Measurements from ENCODE around the gene IFIT3. TPM values are rescaled to one million over a fixed set of nuclear protein-coding genes. Genes with fewer than 3 reads are reported as not detected.

IFIT3 gene
- total RNA-seq, 1 experiment from 2014 or later: 0.55 TPM

DNA sequence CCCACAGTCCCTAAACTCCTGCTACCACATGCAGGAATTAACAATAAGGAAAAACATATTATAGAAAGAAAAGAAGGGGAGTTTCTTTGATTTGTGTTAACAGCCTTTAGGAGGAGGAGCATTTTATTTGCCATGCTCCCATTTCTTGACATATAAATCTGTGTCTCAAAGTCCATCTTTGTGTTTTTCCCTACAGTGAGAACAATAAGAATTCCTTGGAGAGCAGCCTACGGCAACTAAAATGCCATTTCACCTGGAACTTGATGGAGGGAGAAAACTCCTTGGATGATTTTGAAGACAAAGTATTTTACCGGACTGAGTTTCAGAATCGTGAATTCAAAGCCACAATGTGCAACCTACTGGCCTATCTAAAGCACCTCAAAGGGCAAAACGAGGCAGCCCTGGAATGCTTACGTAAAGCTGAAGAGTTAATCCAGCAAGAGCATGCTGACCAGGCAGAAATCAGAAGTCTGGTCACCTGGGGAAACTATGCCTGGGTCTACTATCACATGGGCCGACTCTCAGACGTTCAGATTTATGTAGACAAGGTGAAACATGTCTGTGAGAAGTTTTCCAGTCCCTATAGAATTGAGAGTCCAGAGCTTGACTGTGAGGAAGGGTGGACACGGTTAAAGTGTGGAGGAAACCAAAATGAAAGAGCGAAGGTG lies 21.9 kb upstream of the IFIT3 start:
- Histone ChIP-seq H4K8ac (replicated peaks; ENCODE audit: insufficient read length, low read depth, low read length) (no peak overlapping the region), H3K27ac (ENCODE audit: insufficient read length, low read depth, low read length) (no peak overlapping the region), H3K23ac (ENCODE audit: insufficient read length, low read depth, low read length) (no peak overlapping the region), H3K4ac (ENCODE audit: low read depth, low read length) (no peak overlapping the region), H2BK20ac (ENCODE audit: low read depth, low read length, poor library complexity, severe bottlenecking) (no peak overlapping the region), H3K79me2 (ENCODE audit: insufficient read depth, low read length) (no peaks in the 10 kb centered on the region), H2AK5ac (ENCODE audit: insufficient read length, low read length) (no peak overlapping the region), H2BK12ac (ENCODE audit: insufficient read length, low read depth, low read length) (no peak overlapping the region), H3K79me1 (ENCODE audit: insufficient read depth, low read depth, low read length, poor library complexity, severe bottlenecking) (no peaks in the 10 kb centered on the region), H2BK5ac (ENCODE audit: insufficient read length, low read length) (no peak overlapping the region), H3K9me3 (ENCODE audit: control insufficient read depth, low read depth, low read length) (no peaks in the 10 kb centered on the region), H2BK120ac (ENCODE audit: low read depth, low read length, poor library complexity, severe bottlenecking) (no peak overlapping the region), H3K9ac (ENCODE audit: extremely low read depth, insufficient read length, low read length) (no peak overlapping the region), H3K27me3 (ENCODE audit: insufficient read depth, low read length) (no peaks in the 10 kb centered on the region), H3K4me2 (ENCODE audit: insufficient read depth, insufficient read length, low read length) (no peak overlapping the region), H4K20me1 (ENCODE audit: control insufficient read depth, insufficient read depth, insufficient read length) (no peaks in the 10 kb centered on the region), H3K4me1 (ENCODE audit: insufficient read depth, low read length) (peaks cover 3% of the 10 kb centered on the region), H4K5ac (ENCODE audit: insufficient read length, low read depth, low read length) (no peak overlapping the region), H3K18ac (ENCODE audit: insufficient read length, low read depth, low read length) (no peak overlapping the region), H3K56ac (ENCODE audit: insufficient read length, low read depth, low read length) (no peak overlapping the region), H3K23me2 (ENCODE audit: insufficient read length, low read depth, low read length, poor library complexity, severe bottlenecking) (no peaks in the 10 kb centered on the region), H3K14ac (ENCODE audit: insufficient read depth, low read length) (no peak overlapping the region), H4K91ac (ENCODE audit: insufficient read length, low read depth, low read length) (no peak overlapping the region), H2AFZ (ENCODE audit: low read length) (no peak overlapping the region), H2BK15ac (ENCODE audit: low read depth, low read length) (no peak overlapping the region), H3T11ph (ENCODE audit: low read length) (no peak overlapping the region)
- Mint-ChIP-seq H3K27ac (no peak overlapping the region), H3K9me3 (no peaks in the 10 kb centered on the region), H3K36me3 (ENCODE audit: insufficient read depth in 1 of 3, low read depth in 3 of 3) (no peaks in the 10 kb centered on the region; a peak in 1 of 7 replicates), H3K4me3 (no peak overlapping the region), H3K4me1 (peaks cover 18 to 20% of the 10 kb centered on the region in 2 experiments), H3K27me3 (ENCODE audit: low read depth) (no peaks in the 10 kb centered on the region; the same call in 1 of the 2 replicates)
- no CpG with 5 or more reads among the region's 9 CpGs for WGBS (ENCODE audit: extremely low coverage, insufficient read length, low lambda C conversion rate)
- TF ChIP-seq, protein P1, sequence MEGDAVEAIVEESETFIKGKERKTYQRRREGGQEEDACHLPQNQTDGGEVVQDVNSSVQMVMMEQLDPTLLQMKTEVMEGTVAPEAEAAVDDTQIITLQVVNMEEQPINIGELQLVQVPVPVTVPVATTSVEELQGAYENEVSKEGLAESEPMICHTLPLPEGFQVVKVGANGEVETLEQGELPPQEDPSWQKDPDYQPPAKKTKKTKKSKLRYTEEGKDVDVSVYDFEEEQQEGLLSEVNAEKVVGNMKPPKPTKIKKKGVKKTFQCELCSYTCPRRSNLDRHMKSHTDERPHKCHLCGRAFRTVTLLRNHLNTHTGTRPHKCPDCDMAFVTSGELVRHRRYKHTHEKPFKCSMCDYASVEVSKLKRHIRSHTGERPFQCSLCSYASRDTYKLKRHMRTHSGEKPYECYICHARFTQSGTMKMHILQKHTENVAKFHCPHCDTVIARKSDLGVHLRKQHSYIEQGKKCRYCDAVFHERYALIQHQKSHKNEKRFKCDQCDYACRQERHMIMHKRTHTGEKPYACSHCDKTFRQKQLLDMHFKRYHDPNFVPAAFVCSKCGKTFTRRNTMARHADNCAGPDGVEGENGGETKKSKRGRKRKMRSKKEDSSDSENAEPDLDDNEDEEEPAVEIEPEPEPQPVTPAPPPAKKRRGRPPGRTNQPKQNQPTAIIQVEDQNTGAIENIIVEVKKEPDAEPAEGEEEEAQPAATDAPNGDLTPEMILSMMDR (conservative IDR thresholded peaks at IDR 0.05): no peak
- DNase-seq: no peak

All from H9 (cell line).